ENCODE measurements around the gene FARSB.
A peak's percentile ranks its signal among the peaks of the same experiment; 100 is the strongest.
"Not testable (repeated sequence)": the region's sequence is repeated elsewhere in the genome, so short reads cannot be mapped to it uniquely, and the experiment has no call there.

The FARSB gene

DNA sequence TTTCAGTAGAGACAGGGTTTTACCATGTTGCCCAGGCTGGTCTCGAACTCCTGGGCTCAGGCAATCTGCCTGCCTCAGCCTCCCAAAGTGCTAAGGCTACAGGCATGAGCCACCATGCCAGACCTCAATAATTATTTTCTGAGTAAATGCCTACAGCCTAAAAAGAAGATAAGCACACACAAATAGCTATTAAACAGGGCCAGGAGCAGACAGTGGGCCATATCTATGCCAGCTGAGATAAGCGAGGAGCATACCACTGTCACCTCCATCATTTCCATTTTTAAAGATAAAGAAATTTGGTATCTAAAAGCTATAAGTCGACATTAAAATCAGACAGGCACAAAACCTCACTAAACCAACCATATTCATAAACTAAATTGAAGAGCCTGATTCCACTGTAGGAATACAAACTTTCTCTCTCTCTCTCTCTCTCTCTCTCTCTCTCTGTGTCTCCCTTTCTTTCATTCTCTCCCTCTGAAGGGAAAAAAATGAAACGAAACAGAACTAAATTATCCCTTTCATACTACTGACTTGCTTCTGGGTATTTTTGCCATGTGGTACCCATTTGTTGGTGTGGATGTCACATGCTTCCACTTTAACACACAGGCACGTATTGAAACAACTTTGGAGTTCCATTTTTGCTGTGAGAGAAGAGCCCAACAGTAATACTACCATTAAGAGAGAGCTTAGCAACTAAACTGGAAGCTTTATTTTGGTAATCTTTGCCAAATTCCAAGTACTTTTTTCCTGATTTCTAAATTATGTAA lies 51.0 kb downstream of the FARSB start:
- no peak for DNase-seq

GRCh38 chr2:222603501-222603900 lies 52.4 kb downstream of the FARSB start:
- DNase-seq, result no peak

- no peak for DNase-seq
Observed at GRCh38 chr2:222598611-222599010, 57.3 kb downstream of the FARSB start.

DNA sequence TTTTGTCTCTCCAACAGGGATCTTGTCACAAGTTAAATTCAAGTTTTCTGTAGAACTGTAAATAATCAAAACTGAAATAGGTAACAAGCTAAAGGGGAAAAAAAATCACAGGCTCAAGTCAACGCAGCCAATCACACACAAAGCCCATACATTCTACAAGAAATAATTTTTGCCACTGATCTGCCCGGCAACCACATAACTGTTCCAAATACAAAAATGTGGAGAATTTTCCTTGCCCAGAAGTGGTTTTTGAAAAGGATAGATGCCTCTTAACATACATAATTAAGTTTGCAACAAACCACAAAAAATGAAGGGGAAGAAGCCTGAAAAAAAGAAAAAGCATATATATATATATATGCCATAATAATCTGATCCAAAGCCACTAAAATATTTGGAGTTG lies 60.3 kb downstream of the FARSB start:
- DNase-seq, result no peak

GRCh38 chr2:222594679-222595078 lies 61.2 kb downstream of the FARSB start:
- peak; percentile 44 for DNase-seq

DNA sequence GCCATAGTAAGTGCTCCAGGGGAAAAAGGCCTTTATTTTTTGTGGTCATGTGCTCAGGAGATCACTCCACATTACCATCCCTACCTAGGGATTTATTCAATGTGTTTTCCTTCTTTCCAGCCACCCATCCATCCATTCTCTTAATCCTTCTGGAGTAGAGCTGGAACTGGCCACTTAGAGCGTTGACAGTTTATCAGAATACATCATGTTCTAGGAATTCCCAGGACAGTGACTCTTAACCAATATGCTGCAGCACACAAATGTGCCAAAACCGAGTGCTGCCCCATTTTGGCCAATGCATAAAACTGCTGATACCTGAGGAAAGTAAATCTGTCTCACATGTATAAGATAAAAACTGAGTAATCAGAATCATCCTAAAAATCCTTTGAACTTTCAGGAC lies 63.7 kb downstream of the FARSB start:
- DNase-seq, result no peak

GRCh38 chr2:222591661-222592060 lies 64.2 kb downstream of the FARSB start:
- no peak for DNase-seq

DNA sequence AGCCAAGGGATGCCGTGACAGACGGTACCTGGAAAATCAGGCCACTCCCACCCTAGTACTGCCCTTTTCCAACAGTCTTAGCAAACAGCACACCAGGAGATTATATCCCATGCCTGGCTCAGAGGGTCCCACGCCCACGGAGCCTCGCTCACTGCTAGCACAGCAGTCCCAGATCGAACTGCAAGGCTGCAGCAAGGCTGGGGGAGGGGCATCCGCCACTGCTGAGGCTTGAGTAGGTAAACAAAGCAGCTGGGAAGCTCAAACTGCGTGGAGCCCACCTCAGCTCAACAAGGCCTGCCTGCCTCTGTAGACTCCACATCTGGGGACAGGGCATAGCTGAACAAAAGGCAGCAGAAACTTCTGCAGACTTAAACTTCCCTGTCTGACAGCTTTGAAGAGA lies 71.3 kb downstream of the FARSB start:
- not testable (repeated sequence) for DNase-seq

- no peak for DNase-seq
Observed at GRCh38 chr2:222582928-222583327, 73.0 kb downstream of the FARSB start.

GRCh38 chr2:222577341-222577740 lies 78.6 kb downstream of the FARSB start:
- DNase-seq, result no peak

DNA sequence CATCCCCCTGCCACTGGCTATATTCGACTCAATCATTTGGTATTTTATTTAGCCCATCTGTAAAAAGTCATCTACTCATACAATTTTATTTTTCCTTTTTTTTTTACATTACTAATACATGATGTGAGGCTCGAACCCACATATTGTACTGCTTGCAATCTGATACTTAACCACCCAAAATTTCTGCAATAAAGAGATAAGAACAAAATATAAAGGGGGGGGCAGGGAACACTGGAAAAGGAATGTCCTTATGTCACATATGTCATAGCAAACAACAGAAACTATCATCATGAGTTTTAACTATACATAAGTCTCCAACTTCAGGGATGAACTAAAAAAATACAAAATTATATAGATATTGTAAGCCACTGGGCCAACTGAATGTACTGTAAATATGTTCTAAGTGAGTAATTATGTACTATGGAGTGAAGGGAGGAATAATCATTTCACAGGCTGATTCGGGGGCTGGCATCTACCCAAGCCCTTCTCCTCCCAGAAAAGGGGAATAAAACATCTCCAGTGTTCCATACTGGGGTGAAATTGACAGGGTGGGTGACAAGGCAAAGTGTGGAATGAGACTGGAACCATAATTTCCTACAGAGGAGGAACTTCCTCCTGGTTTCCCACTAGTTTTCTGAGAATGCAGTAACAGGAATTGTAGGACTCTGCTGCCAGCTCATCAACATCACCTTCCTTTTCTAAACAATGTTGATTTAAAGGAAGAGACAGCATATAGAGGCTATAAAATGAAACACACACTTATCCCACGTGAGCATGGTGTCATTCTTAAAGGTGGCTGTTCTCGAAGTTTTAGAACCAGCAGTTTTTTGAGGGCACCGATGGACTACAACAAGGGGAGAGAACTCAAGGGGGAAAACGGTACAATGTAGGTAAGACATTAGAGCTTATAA lies 79.5 kb downstream of the FARSB start:
- DNase-seq, result no peak

GRCh38 chr2:222575618-222576017 lies 80.3 kb downstream of the FARSB start:
- no peak for DNase-seq

- DNase-seq, result peak; percentile 44
Observed at GRCh38 chr2:222572751-222573174, 83.1 kb downstream of the FARSB start.

DNA sequence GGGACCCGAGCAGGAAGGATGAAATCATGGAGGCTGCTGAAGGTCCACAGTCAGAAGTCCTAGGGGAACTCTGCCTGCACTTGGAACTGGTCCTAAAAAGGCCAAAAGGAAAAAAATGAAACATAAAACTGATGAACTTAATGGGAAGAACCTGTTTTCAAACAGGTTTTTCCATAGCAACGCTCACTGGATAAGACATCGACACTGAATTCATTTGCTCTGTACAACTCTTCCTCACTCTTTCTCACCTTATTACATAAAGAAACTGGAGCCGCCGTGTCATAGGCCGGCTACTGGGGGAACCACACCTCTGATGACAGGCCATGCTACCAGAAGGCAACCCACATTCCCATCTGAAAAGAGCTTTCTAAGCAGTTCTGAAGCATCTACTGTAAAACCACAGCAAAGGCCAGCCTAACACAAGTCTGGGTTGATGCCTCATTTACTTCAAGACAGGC lies 83.6 kb downstream of the FARSB start:
- DNase-seq, result no peak

- DNase-seq, result peak; percentile 60
Observed at GRCh38 chr2:222569826-222570225, 86.1 kb downstream of the FARSB start.

GRCh38 chr2:222568865-222569264 lies 87.0 kb downstream of the FARSB start:
- peak; percentile 67 for DNase-seq

DNA sequence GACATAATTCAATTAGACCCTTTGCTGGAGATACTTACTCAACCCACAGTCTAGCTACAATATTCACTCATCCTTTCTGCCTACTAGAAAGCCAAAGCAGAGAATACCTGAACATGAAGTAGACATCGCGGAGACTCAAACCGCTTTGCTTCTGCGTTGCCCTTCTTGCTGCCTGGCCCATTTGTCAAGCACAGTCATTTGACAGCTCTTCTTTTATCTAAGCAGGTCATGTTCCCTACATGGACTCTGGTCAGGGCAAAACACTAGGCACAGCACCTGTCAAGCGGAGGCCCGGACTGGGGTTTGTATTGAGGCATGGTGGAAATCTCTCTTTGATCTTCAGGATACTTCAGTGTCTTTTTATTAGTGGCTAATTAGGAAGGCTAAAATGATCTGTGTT lies 89.7 kb downstream of the FARSB start:
- no peak for DNase-seq

DNA sequence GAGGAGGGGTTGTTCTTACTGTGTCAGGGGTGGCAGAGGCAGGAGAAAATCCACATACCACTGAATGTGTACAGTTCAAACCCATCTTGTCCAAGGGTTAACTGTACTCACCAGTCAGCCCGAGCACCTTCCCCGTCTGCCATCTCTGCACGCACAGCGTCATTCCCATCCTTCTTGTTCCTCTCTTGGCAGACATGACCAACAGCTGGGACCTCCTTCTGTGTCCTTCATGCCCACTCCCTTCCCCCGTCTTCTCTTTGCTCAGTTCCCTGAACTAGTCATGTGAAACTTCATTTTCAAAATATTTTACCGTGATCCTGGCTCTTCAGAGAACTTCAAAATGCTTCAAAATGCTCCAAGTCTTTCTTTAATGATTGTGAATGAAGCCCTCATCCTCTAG lies 92.0 kb downstream of the FARSB start:
- DNase-seq, result no peak

DNA sequence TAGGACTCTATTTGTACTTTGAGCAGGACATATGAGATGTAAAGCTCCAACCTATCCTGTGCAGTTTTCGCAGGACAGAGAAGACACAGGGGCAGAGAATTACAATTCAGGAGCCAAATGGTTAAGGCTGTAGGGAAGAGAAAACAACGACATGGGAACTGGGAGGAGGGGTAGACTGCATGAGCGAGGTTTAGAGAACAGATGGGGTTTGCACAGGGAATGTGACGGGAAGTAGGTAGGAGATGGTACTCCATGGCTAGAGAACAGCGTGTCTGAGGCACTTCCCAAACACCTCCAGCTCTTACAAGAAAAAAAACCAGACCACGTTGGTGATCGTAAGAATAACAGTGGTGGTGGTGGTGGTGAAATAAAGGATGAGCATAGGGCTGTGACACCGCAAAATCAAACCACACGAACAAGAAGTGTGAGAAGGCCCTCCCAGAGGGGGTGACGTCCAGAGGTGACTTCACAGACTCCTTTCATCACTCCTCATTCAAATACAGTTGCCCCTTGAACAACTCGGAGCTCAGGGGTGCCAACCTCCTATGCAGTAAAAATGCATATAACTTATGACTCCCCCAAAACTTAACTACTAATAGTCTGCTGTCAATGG lies 92.7 kb downstream of the FARSB start:
- DNase-seq, result no peak

- peak; percentile 53 for DNase-seq
Observed at GRCh38 chr2:222561817-222562645, 93.9 kb downstream of the FARSB start.

DNA sequence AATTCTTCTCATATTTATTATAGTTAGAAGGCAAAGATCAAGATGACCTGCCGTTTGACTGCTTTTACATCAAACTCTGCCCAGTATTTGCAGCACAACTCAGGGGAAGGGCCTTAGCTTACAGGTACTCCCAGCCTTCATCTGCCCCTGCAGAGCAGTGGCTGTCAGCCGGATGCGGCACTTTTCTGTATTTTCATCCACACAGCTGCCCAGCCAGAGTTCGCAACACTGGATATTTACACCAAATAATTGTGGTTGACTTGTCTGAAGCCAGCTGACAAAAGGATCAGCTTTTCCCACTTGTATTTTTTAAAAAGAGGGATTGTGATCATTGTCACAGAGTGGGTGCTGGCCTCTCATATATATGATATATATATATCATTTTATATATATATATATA lies 94.7 kb downstream of the FARSB start:
- DNase-seq, result no peak

GRCh38 chr2:222554517-222554916 lies 101.4 kb downstream of the FARSB start:
- DNase-seq, result no peak

Data from fibroblast of skin of abdomen (primary cell).